PC-9 (cell line): ENCODE data around the gene KDM4C.

Experiments used
- EZH2 ChIP-seq: fragments of 200-600 bp; sonication (generic); IDR thresholded peaks from 2 replicates; pipeline ENCODE4 v1.8.0; 2017; ENCODE audit warnings: antibody characterized with exemption, low read depth
- TF ChIP-seq, protein P1 (sequence below): fragments of 200-600 bp; sonication (generic); conservative IDR thresholded peaks from 2 replicates; pipeline ENCODE4 v1.6.1; 2017; ENCODE audit warnings: mixed run types, antibody characterized with exemption, mild to moderate bottlenecking, moderate library complexity

DNA sequence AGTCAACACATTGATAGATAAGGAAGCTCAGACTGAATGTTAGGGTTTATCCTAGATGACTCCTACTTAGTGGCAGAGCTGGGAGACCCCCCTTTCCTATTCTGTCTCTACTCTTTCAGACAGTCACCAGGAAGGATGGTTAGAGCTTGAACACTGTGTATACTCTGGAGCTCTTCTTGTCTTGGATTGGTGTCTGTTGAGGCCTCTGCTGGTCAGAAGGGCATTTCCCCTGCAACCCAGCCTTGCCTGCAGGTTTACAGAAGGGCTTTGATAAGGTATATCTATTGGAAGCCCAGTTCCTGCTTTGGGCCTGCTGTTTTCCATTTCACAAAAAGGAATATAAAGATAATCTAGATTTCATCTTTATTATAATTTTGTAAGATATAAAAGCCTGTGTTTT is 71.8 kb downstream of the KDM4C start:
- TF ChIP-seq, protein P1, sequence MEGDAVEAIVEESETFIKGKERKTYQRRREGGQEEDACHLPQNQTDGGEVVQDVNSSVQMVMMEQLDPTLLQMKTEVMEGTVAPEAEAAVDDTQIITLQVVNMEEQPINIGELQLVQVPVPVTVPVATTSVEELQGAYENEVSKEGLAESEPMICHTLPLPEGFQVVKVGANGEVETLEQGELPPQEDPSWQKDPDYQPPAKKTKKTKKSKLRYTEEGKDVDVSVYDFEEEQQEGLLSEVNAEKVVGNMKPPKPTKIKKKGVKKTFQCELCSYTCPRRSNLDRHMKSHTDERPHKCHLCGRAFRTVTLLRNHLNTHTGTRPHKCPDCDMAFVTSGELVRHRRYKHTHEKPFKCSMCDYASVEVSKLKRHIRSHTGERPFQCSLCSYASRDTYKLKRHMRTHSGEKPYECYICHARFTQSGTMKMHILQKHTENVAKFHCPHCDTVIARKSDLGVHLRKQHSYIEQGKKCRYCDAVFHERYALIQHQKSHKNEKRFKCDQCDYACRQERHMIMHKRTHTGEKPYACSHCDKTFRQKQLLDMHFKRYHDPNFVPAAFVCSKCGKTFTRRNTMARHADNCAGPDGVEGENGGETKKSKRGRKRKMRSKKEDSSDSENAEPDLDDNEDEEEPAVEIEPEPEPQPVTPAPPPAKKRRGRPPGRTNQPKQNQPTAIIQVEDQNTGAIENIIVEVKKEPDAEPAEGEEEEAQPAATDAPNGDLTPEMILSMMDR: no peak
- no peak for TF ChIP-seq EZH2
